ENCODE results near the gene PTMA. TPM values are rescaled to one million over a fixed set of nuclear protein-coding genes. Genes with fewer than 3 reads are reported as not detected.
"Not testable (repeated sequence)": the region's sequence is repeated elsewhere in the genome, so short reads cannot be mapped to it uniquely, and the experiment has no call there.

The PTMA gene
- 1,956 and 2,048 TPM in 2 replicates for total RNA-seq (2014; rRNA removed; shearing (Covaris generic))

- peak; percentile 98 for DNase-seq (ENCODE audit: low spot score)
These were observed at the start of gene PTMA for GRCh38 chr2:231707927-231708772. Gene PTMA, plus strand, starts transcription at chr2:231708525. Its CDS starts 182 bp downstream, at chr2:231708707.

GRCh38 chr2:231660073-231660472, 48.3 kb upstream of the PTMA start:
- not testable (repeated sequence) for DNase-seq (ENCODE audit: low spot score)

- DNase-seq (ENCODE audit: low spot score), result no peak
These were observed 47.5 kb upstream of the PTMA start for GRCh38 chr2:231660860-231661259.

- DNase-seq (ENCODE audit: low spot score), result no peak
These were observed 46.8 kb upstream of the PTMA start for GRCh38 chr2:231661422-231662027.

GRCh38 chr2:231662028-231662810, 46.1 kb upstream of the PTMA start:
- no peak for DNase-seq (ENCODE audit: low spot score)

- DNase-seq (ENCODE audit: low spot score), result no peak
These were observed 45.4 kb upstream of the PTMA start for GRCh38 chr2:231662811-231663457.

GRCh38 chr2:231663458-231664212, 44.7 kb upstream of the PTMA start:
- no peak for DNase-seq (ENCODE audit: low spot score)

GRCh38 chr2:231664727-231665126, 43.6 kb upstream of the PTMA start:
- DNase-seq (ENCODE audit: low spot score), result no peak

- no peak for DNase-seq (ENCODE audit: low spot score)
These were observed 42.8 kb upstream of the PTMA start for GRCh38 chr2:231665245-231666170.

GRCh38 chr2:231666171-231667095, 41.9 kb upstream of the PTMA start:
- peak; percentile 91 for DNase-seq (ENCODE audit: low spot score)

- DNase-seq (ENCODE audit: low spot score), result no peak
These were observed 41.3 kb upstream of the PTMA start for GRCh38 chr2:231667096-231667427.

- no peak for DNase-seq (ENCODE audit: low spot score)
These were observed 40.8 kb upstream of the PTMA start for GRCh38 chr2:231667496-231667895.

GRCh38 chr2:231668981-231669380, 39.3 kb upstream of the PTMA start:
- no peak for DNase-seq (ENCODE audit: low spot score)

- DNase-seq (ENCODE audit: low spot score), result no peak
These were observed 36.9 kb upstream of the PTMA start for GRCh38 chr2:231671270-231672050.

GRCh38 chr2:231672617-231673347, 35.5 kb upstream of the PTMA start:
- peak; percentile 45 for DNase-seq (ENCODE audit: low spot score)

GRCh38 chr2:231673348-231673770, 35.0 kb upstream of the PTMA start:
- peak; percentile 69 for DNase-seq (ENCODE audit: low spot score)

- DNase-seq (ENCODE audit: low spot score), result no peak
These were observed 33.6 kb upstream of the PTMA start for GRCh38 chr2:231674587-231675338.

Measured in H4 (cell line).